ENCODE results near the gene ITIH3.

ITIH3 gene

GRCh38 chr3:52846432-52846965 is 51.9 kb downstream of the ITIH3 start:
- no peak for DNase-seq

- no peak for DNase-seq
Observed at GRCh38 chr3:52847241-52847640, 52.6 kb downstream of the ITIH3 start.

- DNase-seq = no peak
Observed at GRCh38 chr3:52847726-52848125, 53.1 kb downstream of the ITIH3 start.

GRCh38 chr3:52848617-52849016 is 54.0 kb downstream of the ITIH3 start:
- DNase-seq = no peak

GRCh38 chr3:52849656-52850055 is 55.1 kb downstream of the ITIH3 start:
- DNase-seq = no peak

GRCh38 chr3:52851348-52851747 is 56.8 kb downstream of the ITIH3 start:
- no peak for DNase-seq

GRCh38 chr3:52852419-52852818 is 57.8 kb downstream of the ITIH3 start:
- DNase-seq = no peak

- DNase-seq = no peak
Observed at GRCh38 chr3:52854013-52854412, 59.4 kb downstream of the ITIH3 start.

- no peak for DNase-seq
Observed at GRCh38 chr3:52856666-52857065, 62.1 kb downstream of the ITIH3 start.

- DNase-seq = no peak
Observed at GRCh38 chr3:52857133-52857532, 62.5 kb downstream of the ITIH3 start.

GRCh38 chr3:52857864-52858263 is 63.3 kb downstream of the ITIH3 start:
- no peak for DNase-seq
